Mesothelial cell of epicardium (in vitro differentiated cells): Measurements from ENCODE around the gene LRMDA. TPM values are rescaled to one million over a fixed set of nuclear protein-coding genes. Genes with fewer than 3 reads are reported as not detected.

Experiments used
- DNase-seq, 2 experiments: peaks; one replicate each; pipeline ENCODE4 v3.0.0; 2021; ENCODE audit warnings: low spot score in 2 of 2; ENCODE audit not compliant: unreplicated experiment in 2 of 2
- H3K27ac Mint-ChIP-seq: 2 replicates; pipeline ENCODE4 v1.8.0; 2021; ENCODE audit warnings: mixed read lengths
- H3K27me3 Mint-ChIP-seq: 2 replicates; pipeline ENCODE4 v1.8.0; 2021; ENCODE audit warnings: low read depth, mixed read lengths
- H3K36me3 Mint-ChIP-seq: 2 replicates; pipeline ENCODE4 v1.8.0; 2021; ENCODE audit warnings: mixed read lengths
- H3K4me1 Mint-ChIP-seq: 2 replicates; pipeline ENCODE4 v1.8.0; 2021; ENCODE audit warnings: mixed read lengths
- H3K4me3 Mint-ChIP-seq: 2 replicates; pipeline ENCODE4 v1.8.0; 2021; ENCODE audit warnings: mild to moderate bottlenecking, moderate library complexity, mixed read lengths
- H3K9me3 Mint-ChIP-seq: 2 replicates; pipeline ENCODE4 v1.8.0; 2021; ENCODE audit warnings: mixed read lengths
- CTCF ChIP-seq: fragments of 200-600 bp; sonication (generic); IDR thresholded peaks from one replicate; pipeline ENCODE4 v1.5.0; 2021; ENCODE audit warnings: antibody characterized with exemption; ENCODE audit not compliant: unreplicated experiment
- total RNA-seq: library from RNA; stranded (reverse); gene quantifications from 3 replicates; pipeline ENCODE4 v1.2.1, GENCODE V29; 2021

LRMDA gene
- total RNA-seq, 1 donor from 2014 or later, result 2.0 TPM

GRCh38 chr10:76022366-76022765 is 590.9 kb downstream of the LRMDA start:
- H3K27me3 Mint-ChIP-seq, result peaks cover 69% of the 10 kb centered on the region
- no peak for DNase-seq
- H3K36me3 Mint-ChIP-seq, result no peaks in the 10 kb centered on the region
- peaks cover 6% of the 10 kb centered on the region for H3K4me1 Mint-ChIP-seq
- no peaks in the 10 kb centered on the region for H3K9me3 Mint-ChIP-seq
- no peak for TF ChIP-seq CTCF
- no peak overlapping the region for H3K27ac Mint-ChIP-seq
- H3K4me3 Mint-ChIP-seq, result no peak overlapping the region

- Mint-ChIP-seq H3K27ac (no peak overlapping the region), H3K9me3 (no peaks in the 10 kb centered on the region), H3K27me3 (peaks cover 69% of the 10 kb centered on the region), H3K4me1 (peaks cover 6% of the 10 kb centered on the region), H3K36me3 (no peaks in the 10 kb centered on the region), H3K4me3 (no peak overlapping the region)
- TF ChIP-seq CTCF, result no peak
- no peak for DNase-seq
Measured at GRCh38 chr10:76023007-76023406, 591.6 kb downstream of the LRMDA start.

- TF ChIP-seq CTCF, result no peak
- Mint-ChIP-seq H3K9me3 (no peaks in the 10 kb centered on the region), H3K27me3 (peaks cover 62% of the 10 kb centered on the region), H3K4me3 (no peak overlapping the region), H3K4me1 (peaks cover 6% of the 10 kb centered on the region), H3K36me3 (no peaks in the 10 kb centered on the region), H3K27ac (no peak overlapping the region)
- no peak for DNase-seq
Measured at GRCh38 chr10:76024460-76025123, 593.2 kb downstream of the LRMDA start.

GRCh38 chr10:76025124-76025477 is 593.7 kb downstream of the LRMDA start:
- H3K9me3 Mint-ChIP-seq, result no peaks in the 10 kb centered on the region
- no peak overlapping the region for H3K27ac Mint-ChIP-seq
- peaks cover 6% of the 10 kb centered on the region for H3K4me1 Mint-ChIP-seq
- H3K36me3 Mint-ChIP-seq, result no peaks in the 10 kb centered on the region
- H3K27me3 Mint-ChIP-seq, result peaks cover 61% of the 10 kb centered on the region
- H3K4me3 Mint-ChIP-seq, result no peak overlapping the region
- DNase-seq, result no peak
- TF ChIP-seq CTCF, result no peak

GRCh38 chr10:76026176-76026771 is 594.9 kb downstream of the LRMDA start:
- Mint-ChIP-seq H3K27me3 (peaks cover 59% of the 10 kb centered on the region), H3K4me3 (no peak overlapping the region), H3K27ac (no peak overlapping the region), H3K4me1 (peaks cover 6% of the 10 kb centered on the region), H3K36me3 (no peaks in the 10 kb centered on the region), H3K9me3 (no peaks in the 10 kb centered on the region)
- TF ChIP-seq CTCF, result no peak
- DNase-seq, result no peak

GRCh38 chr10:76026905-76027304 is 595.5 kb downstream of the LRMDA start:
- no peak overlapping the region for H3K27ac Mint-ChIP-seq
- no peak for TF ChIP-seq CTCF
- no peaks in the 10 kb centered on the region for H3K9me3 Mint-ChIP-seq
- no peaks in the 10 kb centered on the region for H3K36me3 Mint-ChIP-seq
- peaks cover 6% of the 10 kb centered on the region for H3K4me1 Mint-ChIP-seq
- peaks cover 65% of the 10 kb centered on the region for H3K27me3 Mint-ChIP-seq
- no peak overlapping the region for H3K4me3 Mint-ChIP-seq
- DNase-seq, result no peak
